Right ventricle myocardium superior (tissue), 1 donor: ENCODE results near the gene NGEF. TPM values are rescaled to one million over a fixed set of nuclear protein-coding genes. Genes with fewer than 3 reads are reported as not detected.
"Not testable (repeated sequence)": the region's sequence is repeated elsewhere in the genome, so short reads cannot be mapped to it uniquely, and the experiment has no call there.

Experiments
- ATAC-seq: fragments of 200-7000 bp; cut with Tn5 transposase; one replicate; pipeline ENCODE4 v1.9.1; 2020; ENCODE audit warnings: mild to moderate bottlenecking; ENCODE audit not compliant: poor library complexity
- DNase-seq: peaks from one replicate; pipeline ENCODE4 v3.0.0-alpha.2; 2020
- intact Hi-C: fragments of 100-400 bp; cut with DNase I; formaldehyde crosslinking; loops from one replicate; pipeline ENCODE4 v1.11.2; 2022
- total RNA-seq: library from RNA; stranded (reverse); fragmentation: NEBNext Ultra II Directional; extraction: Animal tissue kit (Norgen Biotek cat#: 25700); gene quantifications from one replicate; pipeline ENCODE4 v1.2.1, GENCODE V29; 2021
- donor health status: DM: no; HTN: yes; CAD: no; lungs with severe emphysema.

Gene NGEF
- total RNA-seq, 1 donor from 2014 or later, result not detected

DNA sequence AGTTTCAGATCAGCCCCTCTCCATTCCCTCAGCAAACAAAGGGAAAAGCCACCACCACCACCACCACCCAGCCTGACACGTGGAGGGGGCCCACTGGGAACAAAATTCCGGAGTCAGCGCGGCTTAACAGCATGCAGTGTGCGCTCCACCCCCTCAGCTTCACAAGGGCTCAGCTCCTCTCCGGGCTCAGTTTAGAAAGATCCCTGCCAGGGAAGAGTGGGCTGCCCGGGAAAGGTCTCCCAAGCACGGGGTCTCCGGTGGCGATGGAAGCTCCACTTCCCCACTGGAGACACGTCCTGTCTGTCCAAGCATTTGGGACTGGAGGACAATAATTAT, 87.3 kb downstream of the NGEF start:
- ATAC-seq (no peak), DNase-seq (no peak)
- intact Hi-C loops, result no loop called here

DNA sequence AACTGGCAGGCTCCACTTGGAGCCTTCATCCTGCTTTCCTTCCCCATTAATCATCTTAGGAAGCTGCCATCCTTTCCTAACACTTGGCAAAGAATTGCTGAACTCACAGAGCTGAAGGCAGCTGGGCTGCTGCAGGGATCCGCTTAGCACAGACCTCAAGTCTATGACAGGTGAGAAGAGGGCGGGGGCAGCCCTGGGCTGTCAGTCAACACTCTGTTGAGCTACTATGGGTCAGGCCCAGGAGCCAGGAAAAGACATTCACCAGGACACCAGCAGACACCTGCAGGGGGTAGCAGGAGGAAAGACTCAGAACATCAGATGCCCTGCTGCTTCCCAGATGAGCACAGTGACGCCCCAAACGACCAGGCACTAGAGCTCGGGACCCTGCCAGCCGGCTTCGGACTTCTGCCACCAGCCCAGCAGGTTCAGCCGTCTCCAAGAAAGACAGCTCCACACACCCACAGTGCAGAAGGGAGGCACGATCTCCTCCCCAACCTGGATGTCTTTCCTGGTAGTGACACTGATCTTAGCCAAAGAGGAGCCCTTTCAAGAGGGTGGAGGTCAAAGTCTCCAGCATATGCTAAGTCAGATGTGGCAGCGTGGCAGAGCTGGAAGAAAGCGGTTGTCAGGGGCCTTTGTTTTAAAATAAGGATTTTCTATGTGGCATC, 87.8 kb downstream of the NGEF start:
- DNase-seq (no peak), ATAC-seq (no peak)
- intact Hi-C loops, result no loop called here

DNA sequence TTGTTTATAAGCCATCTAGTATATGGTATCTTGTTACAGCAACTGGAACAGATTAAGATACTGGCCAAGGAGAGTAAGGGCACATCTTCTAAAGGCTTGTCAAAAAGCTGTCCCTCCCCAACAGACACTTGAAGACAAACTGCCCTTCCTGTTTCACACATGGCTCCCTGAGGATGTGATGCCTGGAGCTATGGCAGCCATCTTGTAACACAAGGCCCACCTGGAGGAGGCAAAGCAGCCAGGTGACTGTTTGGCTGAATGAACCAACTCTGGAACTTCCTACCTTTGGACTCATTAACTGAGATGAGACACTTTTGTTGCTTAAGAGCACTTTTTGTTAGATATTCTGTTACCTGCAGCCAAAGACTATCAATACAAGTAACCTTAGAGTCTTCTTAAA, 88.6 kb downstream of the NGEF start:
- DNase-seq, result no peak
- no peak for ATAC-seq
- intact Hi-C loops, result no loop called here

DNA sequence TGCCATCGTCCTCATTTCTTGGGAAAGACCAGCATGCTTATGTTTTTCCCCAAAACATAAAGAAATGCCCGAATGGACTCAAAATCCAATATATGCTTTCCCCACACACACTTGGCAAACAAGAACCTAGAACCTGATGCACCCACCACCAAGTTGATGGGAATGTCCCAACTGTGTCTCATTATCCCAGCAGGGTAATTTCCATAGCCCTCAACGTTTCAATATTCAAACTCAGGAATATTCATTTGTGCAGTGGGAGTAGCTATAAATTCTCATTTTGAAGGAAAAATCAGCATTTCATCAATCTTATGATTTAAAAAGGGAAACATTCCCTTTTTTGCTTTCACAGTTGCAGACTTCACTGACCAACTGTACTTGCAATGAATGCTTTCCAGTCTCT, 92.3 kb downstream of the NGEF start:
- intact Hi-C loops, result no loop called here
- DNase-seq, result no peak
- no peak for ATAC-seq

DNA sequence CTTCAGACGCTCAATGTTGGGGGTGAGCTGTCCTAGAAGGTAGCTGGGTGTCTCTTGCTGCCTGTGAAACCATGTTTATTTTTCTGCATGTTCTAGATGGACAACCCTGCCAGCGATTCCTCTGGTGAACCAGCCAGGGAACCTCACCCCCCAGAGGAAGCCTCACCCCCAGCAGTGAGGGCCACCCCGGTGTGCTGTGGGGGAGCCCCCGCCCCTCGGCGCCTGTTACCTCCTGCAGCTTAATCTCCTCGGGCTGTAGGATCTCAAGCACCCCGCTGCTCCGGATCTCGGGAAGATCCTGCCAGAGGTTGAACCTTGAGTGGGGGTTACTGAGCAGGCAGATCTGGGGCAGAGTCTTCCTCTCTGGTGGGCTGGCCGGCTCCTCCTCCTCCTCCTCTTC, 93.0 kb downstream of the NGEF start:
- DNase-seq, result no peak
- no peak for ATAC-seq
- intact Hi-C loops, result no loop called here

DNA sequence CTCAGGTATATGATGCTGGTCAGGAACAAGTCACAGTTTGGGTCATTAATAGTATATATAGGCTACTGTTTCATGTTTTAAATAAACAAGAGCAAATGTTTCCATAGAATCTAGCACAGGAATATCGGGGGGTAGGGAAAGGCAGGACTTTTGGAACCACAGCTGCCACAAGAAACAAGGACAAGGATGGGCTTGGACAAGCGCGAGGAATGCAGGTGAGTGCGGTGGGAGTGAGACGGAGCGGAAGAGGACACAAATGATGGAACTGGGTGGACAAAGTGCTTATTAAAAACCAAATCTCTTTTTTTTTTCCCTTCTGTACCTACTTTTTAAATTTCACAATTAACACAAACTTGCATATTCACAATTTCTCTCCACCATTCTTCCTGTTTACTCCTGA, 93.9 kb downstream of the NGEF start:
- intact Hi-C loops, result no loop called here
- ATAC-seq, result no peak
- no peak for DNase-seq

DNA sequence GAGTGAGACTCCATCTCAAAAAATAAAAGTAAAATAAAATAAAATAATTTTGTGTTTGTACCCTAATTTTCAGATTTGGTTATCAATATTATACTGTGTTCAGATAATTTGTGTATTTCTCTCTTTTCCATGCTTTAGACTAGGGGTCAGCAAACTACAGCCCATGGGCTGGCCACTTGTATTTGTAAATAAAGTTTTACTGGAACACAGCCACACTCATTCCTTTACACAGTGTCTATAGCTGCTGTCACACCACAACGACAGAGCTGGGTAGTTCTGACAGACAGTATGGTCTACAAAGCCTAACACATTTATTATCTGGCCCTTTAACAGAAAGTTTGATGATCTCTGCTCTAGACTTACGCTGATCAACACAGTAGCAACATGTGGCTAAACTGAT, 99.2 kb downstream of the NGEF start:
- intact Hi-C loops, result no loop called here
- no peak for DNase-seq
- ATAC-seq, result no peak

DNA sequence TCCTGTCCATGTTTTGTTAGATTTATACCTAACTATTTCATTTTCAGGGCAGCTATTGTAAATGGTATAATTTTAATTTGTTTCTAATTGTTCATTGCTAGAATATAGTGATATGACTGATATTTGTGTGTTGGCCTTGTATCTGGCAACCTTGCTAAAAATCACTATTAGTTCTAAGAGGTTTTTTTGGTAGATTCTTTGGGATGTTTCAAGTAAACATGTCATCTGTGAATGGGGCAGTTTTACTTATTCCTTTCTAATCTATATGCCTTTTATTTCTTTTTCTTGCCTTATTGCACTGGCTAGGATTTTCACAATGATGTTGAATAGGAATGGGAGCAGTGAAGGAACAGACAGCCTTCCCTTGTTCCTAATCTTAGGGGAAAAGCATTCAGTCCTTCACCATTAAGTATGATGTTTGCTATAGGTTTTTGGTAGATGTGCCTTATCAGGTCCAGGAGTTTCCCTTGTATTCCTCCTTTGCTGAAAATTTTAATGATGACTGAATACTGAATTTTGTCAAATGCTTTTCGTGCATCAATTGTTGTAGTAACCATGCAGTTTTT, 101.3 kb downstream of the NGEF start:
- no peak for ATAC-seq
- intact Hi-C loops, result no loop called here

DNA sequence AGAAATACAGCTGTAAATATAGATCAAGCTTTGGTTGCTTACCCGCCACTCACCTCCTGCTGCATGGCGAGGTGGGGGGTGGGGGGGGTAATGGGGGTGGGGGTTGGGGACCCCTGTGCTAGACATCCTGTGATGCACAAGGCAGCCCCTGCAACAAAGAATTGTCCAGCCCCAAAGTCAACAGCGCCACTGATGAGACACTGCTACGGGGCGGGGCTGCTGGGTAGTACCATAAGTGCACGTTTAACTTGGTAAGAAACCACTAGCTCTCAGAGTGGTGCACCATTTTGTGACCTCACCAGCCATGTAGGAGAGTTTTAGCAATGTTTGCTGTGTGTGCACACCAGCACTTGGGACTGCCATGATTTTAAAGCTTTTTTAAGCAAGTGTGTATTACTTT, 102.7 kb downstream of the NGEF start:
- no peak for DNase-seq
- intact Hi-C loops, result no loop called here
- ATAC-seq, result no peak

More for the DNA sequence above, 101.3 kb downstream of the NGEF start:
- DNase-seq, result no peak

DNA sequence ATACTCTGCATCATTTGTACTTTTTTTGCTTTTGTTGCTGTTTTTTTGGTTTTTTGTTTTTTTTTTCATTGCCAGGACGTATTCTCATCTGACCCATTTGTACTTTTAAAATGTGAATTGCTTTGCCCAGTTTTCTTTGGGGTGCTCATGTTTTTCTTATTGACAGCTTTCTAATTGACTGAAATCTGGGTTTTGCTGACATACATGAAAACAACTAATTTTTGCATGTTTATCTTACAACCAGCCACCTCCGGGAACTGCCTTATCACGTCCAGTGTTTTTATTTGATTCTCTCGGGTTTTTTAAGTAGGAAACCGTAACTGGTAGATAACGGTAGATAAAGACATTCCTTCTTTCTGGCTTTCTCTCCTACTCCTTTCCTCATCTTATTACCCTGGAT, 104.4 kb downstream of the NGEF start:
- DNase-seq (no peak), ATAC-seq (no peak)
- intact Hi-C loops, result no loop called here

DNA sequence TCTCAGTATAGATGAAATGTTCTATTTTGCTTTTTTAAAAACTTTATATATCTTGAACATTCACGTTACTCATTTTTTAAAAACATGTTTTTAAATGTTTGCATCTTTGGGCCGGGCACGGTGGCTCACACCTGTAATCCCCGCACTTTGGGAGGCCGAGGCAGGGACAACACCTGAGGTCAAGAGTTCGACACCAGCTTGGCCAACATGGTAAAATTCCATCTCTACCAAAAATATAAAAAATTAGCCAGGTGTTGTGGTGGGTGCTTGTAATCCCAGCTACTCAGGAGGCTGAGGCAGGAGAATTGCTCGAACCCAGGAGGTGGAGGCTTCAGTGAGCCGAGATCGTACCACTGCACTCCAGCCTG, 105.4 kb downstream of the NGEF start:
- DNase-seq, intact Hi-C loops, ATAC-seq: not testable (repeated sequence)

DNA sequence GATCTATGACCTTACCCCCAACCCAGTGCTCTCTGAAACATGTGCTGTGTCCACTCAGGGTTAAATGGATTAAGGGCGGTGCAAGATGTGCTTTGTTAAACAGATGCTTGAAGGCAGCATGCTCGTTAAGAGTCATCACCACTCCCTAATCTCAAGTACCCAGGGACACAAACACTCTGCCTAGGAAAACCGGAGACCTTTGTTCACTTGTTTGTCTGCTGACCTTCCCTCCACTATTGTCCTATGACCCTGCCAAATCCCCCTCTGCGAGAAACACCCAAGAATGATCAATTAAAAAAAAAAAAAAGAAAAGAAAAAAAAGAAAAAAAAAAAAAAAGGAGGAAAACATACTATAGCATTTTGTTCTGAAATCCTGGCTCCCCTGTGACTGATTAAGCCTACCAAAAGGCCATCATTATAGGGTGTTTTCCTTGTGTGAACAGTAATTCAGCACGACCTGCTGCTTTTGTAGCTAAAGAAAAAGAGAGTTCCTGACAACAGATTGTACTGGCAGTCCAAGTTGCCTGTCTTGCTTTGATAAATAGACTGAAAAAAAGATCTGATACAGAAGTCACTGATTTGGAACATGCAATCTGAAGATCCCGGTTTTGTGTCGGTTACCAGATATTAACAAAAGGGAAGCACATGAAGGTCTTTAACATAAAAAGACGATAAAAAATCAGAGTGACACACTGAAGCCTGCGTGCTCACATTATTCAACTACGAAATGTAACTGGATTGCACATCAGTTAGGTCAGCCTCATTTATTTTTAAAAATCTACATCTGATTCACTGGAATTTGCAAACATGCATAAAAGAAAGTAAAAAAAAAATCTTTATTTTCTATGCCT, 106.0 kb downstream of the NGEF start:
- ATAC-seq, DNase-seq, intact Hi-C loops: not testable (repeated sequence)

DNA sequence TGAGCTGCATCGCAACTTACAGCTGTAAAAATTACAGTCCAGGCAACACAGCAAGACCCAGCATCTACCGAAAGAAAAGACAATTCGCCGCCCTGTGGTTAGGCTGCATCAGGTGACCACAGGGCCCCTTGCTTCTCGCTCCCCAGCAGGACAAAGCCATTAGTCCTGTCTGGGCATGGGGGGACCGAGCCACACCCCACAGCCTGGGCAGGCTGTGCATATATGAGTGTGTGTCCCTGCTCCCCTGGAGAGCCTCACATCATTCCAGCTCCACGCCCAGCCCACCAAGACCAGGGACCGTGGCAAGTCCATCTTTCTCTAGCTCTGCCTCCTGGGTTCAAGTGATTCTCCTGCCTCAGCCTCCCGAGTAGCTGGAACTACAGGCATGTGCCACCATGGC, 109.1 kb downstream of the NGEF start:
- DNase-seq, result no peak
- intact Hi-C loops, result no loop called here
- ATAC-seq, result no peak

DNA sequence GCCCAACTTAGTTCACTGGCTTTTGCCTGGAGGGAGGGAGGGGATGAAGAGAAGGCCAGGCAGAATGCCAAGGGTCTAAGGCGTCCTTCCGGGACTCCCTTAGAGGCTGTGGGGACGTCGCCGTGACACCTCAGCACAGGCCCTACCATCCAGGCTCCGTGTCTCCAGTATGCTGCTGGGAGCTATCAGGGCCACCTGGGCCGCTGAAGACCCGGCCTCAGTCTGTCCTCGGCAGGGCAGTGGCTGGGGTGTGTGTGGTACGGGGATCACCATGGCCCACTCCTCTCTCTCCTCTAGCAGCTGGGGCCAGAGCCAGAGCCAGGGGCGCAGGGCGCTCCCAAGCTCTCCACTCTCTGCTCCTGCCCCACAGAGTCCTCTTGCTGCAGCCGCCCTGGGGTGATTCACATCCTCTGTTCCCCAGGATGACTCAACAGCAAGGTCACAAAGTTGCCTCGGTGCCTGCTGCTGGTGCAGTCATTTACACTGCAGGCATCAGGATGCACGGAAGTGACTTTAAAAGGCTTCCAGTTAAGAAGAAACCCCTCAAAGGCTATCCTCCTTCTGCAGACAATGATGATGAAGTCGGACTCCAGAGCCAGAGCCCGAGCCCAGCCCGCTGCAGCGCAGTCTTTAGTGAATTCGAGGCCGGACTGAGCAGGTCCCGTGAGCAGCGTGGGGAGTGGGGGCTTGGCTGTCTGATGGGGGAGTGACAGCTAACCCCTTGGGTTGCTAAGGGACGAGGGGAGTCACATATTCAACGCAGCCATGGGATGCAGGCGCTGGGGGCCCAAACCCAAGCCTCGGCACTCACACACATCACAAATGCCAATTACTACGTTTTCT, 111.1 kb downstream of the NGEF start:
- ATAC-seq (no peak), DNase-seq (no peak)
- intact Hi-C loops, result no loop called here

DNA sequence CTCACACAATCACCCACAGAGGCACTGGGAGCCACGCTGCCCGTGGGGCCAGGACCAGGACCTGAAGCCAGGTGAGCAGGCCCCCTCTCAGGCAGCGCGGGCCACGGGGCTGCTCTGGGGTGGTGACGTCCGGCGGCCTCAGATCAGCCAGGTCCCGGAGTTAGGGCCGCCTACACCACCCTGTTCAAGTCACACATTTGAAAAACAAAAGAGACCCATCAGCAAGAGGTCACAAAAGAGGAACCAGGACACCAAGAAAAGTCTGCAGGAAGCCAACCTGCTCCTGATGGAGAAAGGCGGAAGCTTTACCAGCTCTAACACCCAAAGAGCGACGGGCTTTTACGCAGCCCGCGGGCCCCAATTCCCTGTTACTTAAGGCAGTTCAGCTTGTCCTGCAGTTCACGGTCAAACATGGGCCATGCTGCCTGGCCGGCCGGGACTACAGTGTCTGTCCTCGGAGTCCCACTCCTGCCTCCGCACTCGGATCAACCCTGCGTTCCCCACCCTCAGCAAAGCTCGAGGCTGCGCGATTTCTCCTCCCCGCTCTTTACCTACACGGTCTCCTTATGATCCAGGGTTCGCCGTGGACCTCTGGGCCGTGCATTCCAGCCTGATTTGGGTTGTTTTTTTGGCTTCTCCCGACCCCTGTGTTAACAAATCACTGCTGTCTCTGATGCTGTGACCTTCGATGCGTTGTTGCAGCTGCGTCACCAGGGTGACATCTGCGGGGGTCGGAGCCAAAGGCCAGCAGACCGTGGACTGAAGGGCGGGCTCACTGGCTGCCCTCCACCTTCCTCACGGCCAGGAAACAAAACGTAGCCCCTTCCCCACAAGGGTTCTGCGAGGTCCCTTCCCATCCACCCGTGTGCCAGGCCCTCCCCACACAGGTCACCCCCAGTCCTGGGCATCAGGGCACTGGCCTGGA, 112.0 kb downstream of the NGEF start:
- no peak for DNase-seq
- no peak for ATAC-seq
- intact Hi-C loops, result no loop called here

DNA sequence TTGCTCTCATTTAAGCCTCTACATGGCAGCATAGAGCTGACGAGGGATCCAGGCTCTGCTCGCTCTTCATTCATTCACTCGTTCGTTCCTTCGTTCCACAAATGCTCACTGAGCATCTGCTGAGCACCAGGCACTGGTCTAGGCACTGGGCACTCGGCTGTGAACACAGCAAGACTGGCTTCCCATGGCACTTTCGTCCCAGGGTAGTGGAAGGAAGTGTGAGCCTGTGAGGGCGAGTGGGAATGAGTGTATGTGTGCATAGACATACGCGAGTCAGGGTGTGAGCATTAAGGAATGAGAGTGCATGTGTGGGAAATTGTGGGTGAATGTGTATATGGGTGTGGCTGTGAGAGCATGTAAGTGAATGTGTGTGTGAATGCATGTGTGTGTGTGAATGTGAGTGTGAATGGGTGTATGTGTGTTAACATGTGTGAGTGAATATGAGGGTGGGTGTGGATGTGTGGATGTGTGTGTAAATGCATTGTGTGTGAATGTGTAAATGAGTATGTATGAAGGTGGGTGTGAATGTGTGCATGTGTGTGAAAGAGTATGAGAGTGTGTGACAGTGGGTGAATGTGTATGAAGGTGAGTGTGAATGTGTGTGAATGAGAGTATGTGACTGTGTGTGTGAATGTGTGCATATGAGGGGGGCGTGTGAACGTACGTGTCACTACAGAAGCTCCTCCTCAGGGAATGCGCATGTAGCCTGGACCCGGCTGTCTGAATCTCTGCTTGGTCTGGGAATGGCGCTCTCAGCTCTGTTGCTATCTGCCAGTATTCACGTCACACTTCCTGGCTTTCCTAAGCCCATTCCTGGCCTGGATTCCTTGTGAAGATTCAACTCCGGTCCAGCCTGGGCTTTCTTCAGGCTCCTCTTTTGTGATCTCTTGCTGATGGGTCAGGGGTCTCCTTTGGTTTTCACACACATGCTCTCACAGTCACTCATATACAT, 114.2 kb downstream of the NGEF start:
- DNase-seq (no peak), ATAC-seq (no peak)
- intact Hi-C loops, result no loop called here
